ENCODE results near the gene CTNNBL1.

GRCh38 chr20:37803438-37804307 lies 109.8 kb downstream of the CTNNBL1 start:
- TF ChIP-seq CTCF (IDR thresholded peaks at IDR 0.05) (no peak), POLR2A (IDR thresholded peaks at IDR 0.05) (no peak)
